ENCODE data around the gene OVOL2. TPM values are rescaled to one million over a fixed set of nuclear protein-coding genes. Genes with fewer than 3 reads are reported as not detected.

OVOL2 gene
- total RNA-seq, 1 experiment from 2014 or later: not detected

DNA sequence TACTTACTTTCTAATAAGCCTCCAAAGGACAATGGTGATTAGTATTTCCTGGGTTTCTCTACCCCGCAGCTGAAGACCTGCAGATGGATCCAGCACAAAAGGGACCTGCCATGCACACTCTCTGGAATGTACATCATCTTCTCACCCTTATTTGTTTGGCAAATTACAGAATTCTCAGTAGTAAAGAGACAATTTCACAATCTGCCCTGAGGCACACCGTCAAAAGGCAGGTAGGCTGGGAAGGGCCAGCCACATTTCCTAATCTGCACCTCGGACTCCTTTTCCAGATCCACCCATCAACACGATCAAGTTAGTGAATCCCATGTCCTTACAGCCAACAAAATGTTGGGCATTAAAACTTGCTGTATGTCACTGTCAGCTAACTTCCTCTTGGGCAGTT lies 4.9 kb downstream of the OVOL2 start:
- Histone ChIP-seq H3K9ac (ENCODE audit: low read length) (no peak overlapping the region), H3K9me2 (replicated peaks; ENCODE audit: insufficient read depth, low read length) (no peaks in the 10 kb centered on the region), H3K79me2 (ENCODE audit: low read length) (no peaks in the 10 kb centered on the region), H3K27me3 (ENCODE audit: low read length) (no peaks in the 10 kb centered on the region), H3K36me3 (ENCODE audit: insufficient read depth, low read length) (no peaks in the 10 kb centered on the region), H3K9me3 (ENCODE audit: low read length) (no peaks in the 10 kb centered on the region), H3K4me1 (ENCODE audit: low read length) (peaks cover 6% of the 10 kb centered on the region), H3K4me2 (ENCODE audit: low read depth, low read length, poor library complexity, severe bottlenecking) (no peak overlapping the region), H4K20me1 (ENCODE audit: insufficient read depth, low read depth, low read length) (no peaks in the 10 kb centered on the region), H3K27ac (ENCODE audit: low read length) (no peak overlapping the region), H3K4me3 (ENCODE audit: low read length) (no peak overlapping the region), H2AFZ (ENCODE audit: low read length) (no peak overlapping the region)
- DNase-seq: no peak

DNA sequence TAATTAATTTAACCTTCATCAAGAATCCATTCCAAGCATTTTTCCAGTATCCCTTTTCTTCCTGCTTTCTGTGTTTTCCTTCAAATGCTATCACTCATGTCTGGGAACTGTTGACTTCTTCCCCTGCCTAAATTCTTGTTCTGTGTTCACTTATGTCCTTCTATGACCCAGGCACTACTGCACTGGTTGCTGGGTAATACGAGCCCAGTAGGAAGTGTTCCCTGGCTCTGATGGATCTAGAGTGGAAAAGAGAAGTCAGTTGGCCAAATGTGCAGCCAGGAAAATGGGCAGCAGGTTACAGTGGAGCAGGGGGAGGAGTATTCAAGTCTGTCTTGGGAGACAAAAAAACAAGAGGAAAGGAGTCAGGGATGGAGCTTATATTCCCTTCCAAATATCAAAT lies 7.1 kb downstream of the OVOL2 start:
- Histone ChIP-seq H3K27me3 (ENCODE audit: low read length) (no peaks in the 10 kb centered on the region), H4K20me1 (ENCODE audit: insufficient read depth, low read depth, low read length) (no peaks in the 10 kb centered on the region), H2AFZ (ENCODE audit: low read length) (no peak overlapping the region), H3K4me3 (ENCODE audit: low read length) (no peak overlapping the region), H3K27ac (ENCODE audit: low read length) (no peak overlapping the region), H3K9ac (ENCODE audit: low read length) (no peak overlapping the region), H3K9me2 (replicated peaks; ENCODE audit: insufficient read depth, low read length) (no peaks in the 10 kb centered on the region), H3K36me3 (ENCODE audit: insufficient read depth, low read length) (no peaks in the 10 kb centered on the region), H3K4me1 (ENCODE audit: low read length) (peaks cover 6% of the 10 kb centered on the region), H3K79me2 (ENCODE audit: low read length) (no peaks in the 10 kb centered on the region), H3K4me2 (ENCODE audit: low read depth, low read length, poor library complexity, severe bottlenecking) (no peak overlapping the region), H3K9me3 (ENCODE audit: low read length) (no peaks in the 10 kb centered on the region)
- no peak for DNase-seq

DNA sequence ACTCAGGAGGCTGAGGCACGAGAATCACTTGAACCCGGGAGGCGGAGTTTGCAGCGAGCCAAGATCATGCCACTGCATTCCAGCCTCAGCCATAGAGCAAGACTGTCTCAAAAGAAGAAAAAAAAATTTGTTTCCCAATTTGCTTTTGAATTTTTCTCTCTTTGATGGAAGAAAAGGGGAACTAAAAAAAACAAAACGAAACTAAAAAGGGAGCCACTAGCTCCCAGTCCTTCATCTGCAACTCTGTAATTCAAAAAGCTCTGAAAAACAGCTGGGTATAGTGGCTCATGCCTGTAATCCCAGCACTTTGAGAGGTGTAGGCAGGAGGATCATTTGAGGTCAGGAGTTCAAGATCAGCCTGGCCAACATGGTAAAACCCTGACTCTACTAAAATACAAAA lies 9.5 kb downstream of the OVOL2 start:
- no peaks in the 10 kb centered on the region for H3K27me3 ChIP-seq (ENCODE audit: low read length)
- peak; percentile 48 for DNase-seq
- no peak overlapping the region for H3K27ac ChIP-seq (ENCODE audit: low read length)
- H3K9me2 ChIP-seq (replicated peaks; ENCODE audit: insufficient read depth, low read length): no peaks in the 10 kb centered on the region
- no peak overlapping the region for H3K9ac ChIP-seq (ENCODE audit: low read length)
- H3K4me1 ChIP-seq (ENCODE audit: low read length): peaks cover 6% of the 10 kb centered on the region
- H3K9me3 ChIP-seq (ENCODE audit: low read length): no peaks in the 10 kb centered on the region
- no peaks in the 10 kb centered on the region for H3K36me3 ChIP-seq (ENCODE audit: insufficient read depth, low read length)
- H3K4me2 ChIP-seq (ENCODE audit: low read depth, low read length, poor library complexity, severe bottlenecking): no peak overlapping the region
- no peaks in the 10 kb centered on the region for H3K79me2 ChIP-seq (ENCODE audit: low read length)
- no peak overlapping the region for H2AFZ ChIP-seq (ENCODE audit: low read length)
- H3K4me3 ChIP-seq (ENCODE audit: low read length): no peak overlapping the region
- no peaks in the 10 kb centered on the region for H4K20me1 ChIP-seq (ENCODE audit: insufficient read depth, low read depth, low read length)

DNA sequence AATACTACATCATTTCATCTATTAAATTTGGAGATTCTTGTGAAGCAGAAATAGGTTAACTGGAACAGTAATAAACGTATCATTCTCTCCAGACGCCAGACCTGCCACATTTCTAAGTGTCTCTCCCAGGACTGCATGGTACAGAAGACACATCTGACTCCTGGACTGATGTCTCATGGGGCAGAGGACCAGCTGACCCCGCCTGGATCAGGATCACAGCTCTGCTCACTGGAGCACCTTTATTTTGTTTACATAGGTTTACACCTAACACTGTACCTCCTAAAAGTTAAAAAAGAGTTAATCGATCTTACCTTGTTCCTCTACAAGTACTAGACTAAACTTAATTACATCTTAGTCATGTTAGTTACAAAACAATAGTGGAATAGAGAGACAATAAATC lies 11.2 kb downstream of the OVOL2 start:
- Histone ChIP-seq H3K4me2 (ENCODE audit: low read depth, low read length, poor library complexity, severe bottlenecking) (no peak overlapping the region), H3K27ac (ENCODE audit: low read length) (no peak overlapping the region), H3K4me1 (ENCODE audit: low read length) (peaks cover 6% of the 10 kb centered on the region), H3K36me3 (ENCODE audit: insufficient read depth, low read length) (no peaks in the 10 kb centered on the region), H3K27me3 (ENCODE audit: low read length) (no peaks in the 10 kb centered on the region), H4K20me1 (ENCODE audit: insufficient read depth, low read depth, low read length) (no peaks in the 10 kb centered on the region), H3K79me2 (ENCODE audit: low read length) (no peaks in the 10 kb centered on the region), H3K9me2 (replicated peaks; ENCODE audit: insufficient read depth, low read length) (no peaks in the 10 kb centered on the region), H2AFZ (ENCODE audit: low read length) (no peak overlapping the region), H3K4me3 (ENCODE audit: low read length) (no peak overlapping the region), H3K9me3 (ENCODE audit: low read length) (no peaks in the 10 kb centered on the region), H3K9ac (ENCODE audit: low read length) (no peak overlapping the region)
- no peak for DNase-seq

DNA sequence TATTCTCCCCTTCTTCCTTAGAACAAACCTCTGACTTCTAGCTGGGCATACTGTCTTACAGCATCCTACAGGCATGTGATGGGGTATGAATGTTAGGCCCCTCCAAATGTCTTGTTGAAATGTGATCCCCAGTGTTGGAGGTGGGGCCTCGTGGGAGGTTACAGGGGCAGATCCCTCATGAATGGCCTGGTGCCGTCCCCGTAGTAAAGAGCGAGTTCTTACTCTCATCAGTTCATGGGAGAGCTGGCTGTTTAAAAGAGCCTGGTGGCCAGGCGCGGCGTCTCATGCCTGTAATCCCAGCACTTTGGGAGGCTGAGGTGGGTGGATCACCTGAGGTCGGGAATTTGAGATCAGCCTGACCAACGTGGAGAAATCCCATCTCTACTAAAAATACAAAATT lies 15.5 kb downstream of the OVOL2 start:
- Histone ChIP-seq H3K36me3 (ENCODE audit: insufficient read depth, low read length) (no peaks in the 10 kb centered on the region), H3K4me2 (ENCODE audit: low read depth, low read length, poor library complexity, severe bottlenecking) (no peak overlapping the region), H3K4me3 (ENCODE audit: low read length) (no peak overlapping the region), H3K9me3 (ENCODE audit: low read length) (no peaks in the 10 kb centered on the region), H3K9me2 (replicated peaks; ENCODE audit: insufficient read depth, low read length) (no peaks in the 10 kb centered on the region), H2AFZ (ENCODE audit: low read length) (no peak overlapping the region), H3K79me2 (ENCODE audit: low read length) (no peaks in the 10 kb centered on the region), H3K4me1 (ENCODE audit: low read length) (no peaks in the 10 kb centered on the region), H3K27ac (ENCODE audit: low read length) (no peak overlapping the region), H3K9ac (ENCODE audit: low read length) (no peak overlapping the region), H4K20me1 (ENCODE audit: insufficient read depth, low read depth, low read length) (no peaks in the 10 kb centered on the region), H3K27me3 (ENCODE audit: low read length) (no peaks in the 10 kb centered on the region)
- DNase-seq: no peak

DNA sequence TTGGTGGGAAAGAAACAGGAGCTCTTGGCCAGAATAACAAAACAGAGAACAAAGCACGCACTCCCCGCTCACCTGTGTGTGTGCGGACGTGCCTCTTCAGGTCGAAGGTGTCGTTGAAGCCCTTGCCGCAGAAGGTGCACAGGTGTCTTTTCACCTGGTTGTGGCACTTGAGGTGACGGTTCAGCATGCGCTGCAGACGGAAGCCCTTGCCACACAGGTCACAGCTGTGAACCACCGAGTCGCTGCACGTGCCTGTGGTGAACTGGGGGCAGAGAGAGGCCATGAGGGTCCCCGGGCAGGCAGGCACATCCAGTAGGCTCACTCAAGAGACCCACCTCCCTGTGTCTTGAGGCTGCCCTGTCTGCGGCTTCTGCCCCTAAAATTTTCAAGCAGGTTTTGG lies 16.3 kb downstream of the OVOL2 start:
- Histone ChIP-seq H3K9me3 (ENCODE audit: low read length) (no peaks in the 10 kb centered on the region), H4K20me1 (ENCODE audit: insufficient read depth, low read depth, low read length) (no peaks in the 10 kb centered on the region), H3K4me2 (ENCODE audit: low read depth, low read length, poor library complexity, severe bottlenecking) (no peak overlapping the region), H3K4me3 (ENCODE audit: low read length) (no peak overlapping the region), H3K79me2 (ENCODE audit: low read length) (no peaks in the 10 kb centered on the region), H3K4me1 (ENCODE audit: low read length) (no peaks in the 10 kb centered on the region), H3K9ac (ENCODE audit: low read length) (no peak overlapping the region), H3K36me3 (ENCODE audit: insufficient read depth, low read length) (no peaks in the 10 kb centered on the region), H2AFZ (ENCODE audit: low read length) (no peak overlapping the region), H3K27me3 (ENCODE audit: low read length) (no peaks in the 10 kb centered on the region), H3K9me2 (replicated peaks; ENCODE audit: insufficient read depth, low read length) (no peaks in the 10 kb centered on the region), H3K27ac (ENCODE audit: low read length) (no peak overlapping the region)
- DNase-seq: no peak

DNA sequence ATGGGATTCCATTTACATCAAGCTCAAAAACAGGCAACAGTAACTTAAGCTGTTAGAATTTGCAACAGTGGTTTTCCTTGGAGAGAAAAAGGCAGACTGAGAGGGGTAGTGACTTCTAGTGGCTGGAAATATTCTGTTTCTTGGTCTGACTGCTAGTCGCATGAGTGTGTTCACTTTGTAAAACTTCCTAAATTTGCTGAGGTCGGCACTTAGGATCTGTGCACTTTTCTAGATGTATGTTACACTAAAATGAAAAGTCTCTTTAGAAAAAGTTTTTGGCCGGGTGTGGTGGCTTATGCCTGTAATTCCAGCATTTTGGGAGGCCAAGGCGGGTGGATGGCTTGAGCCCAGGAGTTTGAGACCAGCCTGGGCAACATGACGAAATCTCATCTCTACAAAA lies 18.7 kb downstream of the OVOL2 start:
- no peak for DNase-seq
- no peak overlapping the region for H2AFZ ChIP-seq (ENCODE audit: low read length)
- H3K4me3 ChIP-seq (ENCODE audit: low read length): no peak overlapping the region
- no peaks in the 10 kb centered on the region for H3K9me2 ChIP-seq (replicated peaks; ENCODE audit: insufficient read depth, low read length)
- H3K27me3 ChIP-seq (ENCODE audit: low read length): no peaks in the 10 kb centered on the region
- H3K9me3 ChIP-seq (ENCODE audit: low read length): no peaks in the 10 kb centered on the region
- H3K4me1 ChIP-seq (ENCODE audit: low read length): no peaks in the 10 kb centered on the region
- H3K79me2 ChIP-seq (ENCODE audit: low read length): no peaks in the 10 kb centered on the region
- no peaks in the 10 kb centered on the region for H3K36me3 ChIP-seq (ENCODE audit: insufficient read depth, low read length)
- H4K20me1 ChIP-seq (ENCODE audit: insufficient read depth, low read depth, low read length): no peaks in the 10 kb centered on the region
- H3K9ac ChIP-seq (ENCODE audit: low read length): no peak overlapping the region
- H3K4me2 ChIP-seq (ENCODE audit: low read depth, low read length, poor library complexity, severe bottlenecking): no peak overlapping the region
- no peak overlapping the region for H3K27ac ChIP-seq (ENCODE audit: low read length)

DNA sequence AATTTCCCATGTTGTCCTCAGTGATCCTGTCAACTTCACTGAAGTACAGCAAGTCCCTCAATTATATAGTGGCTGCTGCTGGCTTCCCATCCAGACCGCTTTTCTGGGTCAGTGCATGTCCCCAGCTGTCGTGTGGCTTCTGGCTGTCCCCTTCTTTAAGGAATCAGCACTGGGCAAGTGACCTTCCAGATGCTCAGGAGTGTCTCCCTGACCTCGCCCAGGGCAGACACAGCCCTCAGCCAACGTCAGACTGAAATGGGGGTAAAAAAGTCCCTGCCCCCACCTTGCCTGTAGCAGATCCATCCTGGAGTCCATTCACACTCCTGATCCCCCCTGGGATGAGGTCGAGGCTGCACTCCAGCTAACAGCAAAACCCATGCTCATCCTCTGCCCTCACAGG lies 23.7 kb downstream of the OVOL2 start:
- Histone ChIP-seq H3K79me2 (ENCODE audit: low read length) (no peaks in the 10 kb centered on the region), H3K9me2 (replicated peaks; ENCODE audit: insufficient read depth, low read length) (no peaks in the 10 kb centered on the region), H2AFZ (ENCODE audit: low read length) (no peak overlapping the region), H3K4me1 (ENCODE audit: low read length) (peaks cover 16% of the 10 kb centered on the region), H3K27me3 (ENCODE audit: low read length) (0 out of 2 replicates have a peak, but pooled peaks cover 2% of the 10 kb centered on the region), H3K4me2 (ENCODE audit: low read depth, low read length, poor library complexity, severe bottlenecking) (no peak overlapping the region), H4K20me1 (ENCODE audit: insufficient read depth, low read depth, low read length) (no peaks in the 10 kb centered on the region), H3K4me3 (ENCODE audit: low read length) (no peak overlapping the region), H3K9me3 (ENCODE audit: low read length) (no peaks in the 10 kb centered on the region), H3K36me3 (ENCODE audit: insufficient read depth, low read length) (no peaks in the 10 kb centered on the region), H3K27ac (ENCODE audit: low read length) (no peak overlapping the region), H3K9ac (ENCODE audit: low read length) (no peak overlapping the region)
- DNase-seq: no peak

Measured in Karpas-422 (cell line).